ENCODE measurements around the gene LRRC4C.
"Not testable (repeated sequence)": the region's sequence is repeated elsewhere in the genome, so short reads cannot be mapped to it uniquely, and the experiment has no call there.

The LRRC4C gene

GRCh38 chr11:40168414-40168813, 1291.0 kb downstream of the LRRC4C start:
- DNase-seq (ENCODE audit: low spot score) = no peak

- not testable (repeated sequence) for DNase-seq (ENCODE audit: low spot score)
Observed at GRCh38 chr11:40167805-40168204, 1291.6 kb downstream of the LRRC4C start.

GRCh38 chr11:40166892-40167291, 1292.6 kb downstream of the LRRC4C start:
- no peak for DNase-seq (ENCODE audit: low spot score)

GRCh38 chr11:40162901-40163883, 1296.3 kb downstream of the LRRC4C start:
- DNase-seq (ENCODE audit: low spot score) = no peak

GRCh38 chr11:40161854-40162410, 1297.5 kb downstream of the LRRC4C start:
- no peak for DNase-seq (ENCODE audit: low spot score)

- no peak for DNase-seq (ENCODE audit: low spot score)
Observed at GRCh38 chr11:40160418-40160817, 1299.0 kb downstream of the LRRC4C start.

GRCh38 chr11:40149721-40150120, 1309.7 kb downstream of the LRRC4C start:
- DNase-seq (ENCODE audit: low spot score) = no peak

GRCh38 chr11:40140560-40140959, 1318.9 kb downstream of the LRRC4C start:
- DNase-seq (ENCODE audit: low spot score) = no peak

- no peak for DNase-seq (ENCODE audit: low spot score)
Observed at GRCh38 chr11:40139536-40139935, 1319.9 kb downstream of the LRRC4C start.

GRCh38 chr11:40139066-40139465, 1320.4 kb downstream of the LRRC4C start:
- no peak for DNase-seq (ENCODE audit: low spot score)

- DNase-seq (ENCODE audit: low spot score) = no peak
Observed at GRCh38 chr11:40134820-40135570, 1324.5 kb downstream of the LRRC4C start.

- no peak for DNase-seq (ENCODE audit: low spot score)
Observed at GRCh38 chr11:40133498-40133897, 1326.0 kb downstream of the LRRC4C start.

GRCh38 chr11:40132912-40133311, 1326.5 kb downstream of the LRRC4C start:
- DNase-seq (ENCODE audit: low spot score) = no peak

- DNase-seq (ENCODE audit: low spot score) = no peak
Observed at GRCh38 chr11:40130427-40130826, 1329.0 kb downstream of the LRRC4C start.

- no peak for DNase-seq (ENCODE audit: low spot score)
Observed at GRCh38 chr11:40129266-40129665, 1330.2 kb downstream of the LRRC4C start.

GRCh38 chr11:40125054-40125453, 1334.4 kb downstream of the LRRC4C start:
- no peak for DNase-seq (ENCODE audit: low spot score)

- no peak for DNase-seq (ENCODE audit: low spot score)
Observed at GRCh38 chr11:40119661-40120060, 1339.8 kb downstream of the LRRC4C start.

GRCh38 chr11:40118780-40119179, 1340.7 kb downstream of the LRRC4C start:
- DNase-seq (ENCODE audit: low spot score) = no peak

GRCh38 chr11:40118026-40118425, 1341.4 kb downstream of the LRRC4C start:
- DNase-seq (ENCODE audit: low spot score) = no peak

- DNase-seq (ENCODE audit: low spot score) = no peak
Observed at GRCh38 chr11:40104941-40105550, 1354.4 kb downstream of the LRRC4C start.

- DNase-seq (ENCODE audit: low spot score) = no peak
Observed at GRCh38 chr11:40100781-40101180, 1358.7 kb downstream of the LRRC4C start.

GRCh38 chr11:40100162-40100553, 1359.3 kb downstream of the LRRC4C start:
- no peak for DNase-seq (ENCODE audit: low spot score)
